Mammary epithelial cell (primary cell): ENCODE data around the gene TMEFF2.

Experiments
- CTCF ChIP-seq, 2 donors: IDR thresholded peaks in 1 of 2; conservative IDR thresholded peaks in 1 of 2; 2 replicates each; pipeline ENCODE4 v1.5.1; 2011 to 2012; ENCODE audit warnings: inconsistent platforms in 2 of 2, low read length in 2 of 2, mild to moderate bottlenecking in 2 of 2, control low read depth in 1 of 2, low read depth in 1 of 2; ENCODE audit not compliant: insufficient read depth in 1 of 2; ENCODE audit errors: extremely low read depth in 1 of 2
- EZH2 ChIP-seq: IDR thresholded peaks from 2 replicates; pipeline ENCODE4 v1.6.1; 2012; ENCODE audit warnings: low read length, inconsistent platforms, borderline replicate concordance

GRCh38 chr2:192123847-192124246, 70.9 kb downstream of the TMEFF2 start:
- TF ChIP-seq EZH2, result no peak
- TF ChIP-seq CTCF (conservative IDR thresholded peaks at IDR 0.05 in 1 of 2, IDR thresholded peaks at IDR 0.05 in 1 of 2; ENCODE audit: extremely low read depth in 1 of 2, insufficient read depth in 1 of 2, low read depth in 1 of 2, low read length in 2 of 2), result no peak
